Measurements from ENCODE around the gene SPATA32.
"Not testable (repeated sequence)": the region's sequence is repeated elsewhere in the genome, so short reads cannot be mapped to it uniquely, and the experiment has no call there.

The SPATA32 gene

GRCh38 chr17:45271603-45272002 is 9.7 kb upstream of the SPATA32 start:
- DNase-seq (ENCODE audit: low spot score): no peak

GRCh38 chr17:45270828-45271418 is 9.0 kb upstream of the SPATA32 start:
- peak; percentile 45 for DNase-seq (ENCODE audit: low spot score)

- DNase-seq (ENCODE audit: low spot score): no peak
Observed at GRCh38 chr17:45269912-45270311, 8.0 kb upstream of the SPATA32 start.

GRCh38 chr17:45267436-45268055 is 5.7 kb upstream of the SPATA32 start:
- DNase-seq (ENCODE audit: low spot score): no peak

- no peak for DNase-seq (ENCODE audit: low spot score)
Observed at GRCh38 chr17:45266372-45266926, 4.6 kb upstream of the SPATA32 start.

- DNase-seq (ENCODE audit: low spot score): no peak
Observed at GRCh38 chr17:45265821-45266220, 3.9 kb upstream of the SPATA32 start.

- no peak for DNase-seq (ENCODE audit: low spot score)
Observed at GRCh38 chr17:45264988-45265387, 3.1 kb upstream of the SPATA32 start.

GRCh38 chr17:45264430-45264829 is 2.5 kb upstream of the SPATA32 start:
- no peak for DNase-seq (ENCODE audit: low spot score)

GRCh38 chr17:45263477-45263860 is 1.6 kb upstream of the SPATA32 start:
- DNase-seq (ENCODE audit: low spot score): no peak

- no peak for DNase-seq (ENCODE audit: low spot score)
Observed at GRCh38 chr17:45262516-45263476, 902 bp upstream of the SPATA32 start.

GRCh38 chr17:45260204-45260783 is 1.6 kb downstream of the SPATA32 start:
- DNase-seq (ENCODE audit: low spot score): no peak

GRCh38 chr17:45258981-45259380 is 2.9 kb downstream of the SPATA32 start:
- no peak for DNase-seq (ENCODE audit: low spot score)

GRCh38 chr17:45257115-45257514 is 4.8 kb downstream of the SPATA32 start:
- no peak for DNase-seq (ENCODE audit: low spot score)

- no peak for DNase-seq (ENCODE audit: low spot score)
Observed at GRCh38 chr17:45256114-45256966, 5.6 kb downstream of the SPATA32 start.

GRCh38 chr17:45255358-45255757 is 6.5 kb downstream of the SPATA32 start:
- DNase-seq (ENCODE audit: low spot score): no peak

GRCh38 chr17:45253879-45254278 is 8.0 kb downstream of the SPATA32 start:
- no peak for DNase-seq (ENCODE audit: low spot score)

- not testable (repeated sequence) for DNase-seq (ENCODE audit: low spot score)
Observed at GRCh38 chr17:45253237-45253636, 8.7 kb downstream of the SPATA32 start.

GRCh38 chr17:45251931-45252330 is 10.0 kb downstream of the SPATA32 start:
- DNase-seq (ENCODE audit: low spot score): no peak

- DNase-seq (ENCODE audit: low spot score): peak; percentile 90
Observed at GRCh38 chr17:45248132-45248957, 13.5 kb downstream of the SPATA32 start.

- DNase-seq (ENCODE audit: low spot score): peak; percentile 96
Observed at GRCh38 chr17:45247429-45248131, 14.3 kb downstream of the SPATA32 start.

Measured in NAMALWA (cell line).